Hair follicle dermal papilla cell (primary cell): Measurements from ENCODE around the gene SEC63. TPM values are rescaled to one million over a fixed set of nuclear protein-coding genes. Genes with fewer than 3 reads are reported as not detected.

Source experiments
- small RNA-seq: library from RNA; depleted of rRNA; stranded (forward); fragments of <200 nt; gene quantifications from one replicate; pipeline ENCODE3, GENCODE V24; 2012
- total RNA-seq: library from RNA; depleted of rRNA; stranded (reverse); fragments of >200 nt; gene quantifications from 2 replicates; pipeline ENCODE4 v1.2.3, GENCODE V29; 2012

The SEC63 gene
- total RNA-seq, result 23.4 and 36.0 TPM in 2 replicates

GRCh38 chr6:107957909-107958688 lies at the start of gene SEC63:
Gene SEC63 (minus strand): TSS chr6:107958208. CDS start chr6:107958009, 199 bp downstream.

Small RNA genes lying within 50 kb of the gene (small RNA-seq; reads per million reads assigned to genes)
- gene MTHFD2P3, result not detected
- not detected for gene RF00045
- gene RNU6-437P, result not detected

Other genes starting within 250 kb of the SEC63 start
- gene SCML4, start 133.9 kb downstream of the SEC63 start, total RNA-seq, result not detected in 2 replicates
- gene OSTM1, start 116.5 kb upstream of the SEC63 start, total RNA-seq, result 30.3 and 46.0 TPM in 2 replicates
- not detected in 2 replicates for gene NR2E1, start 207.8 kb upstream of the SEC63 start, total RNA-seq